Chondrocyte (in vitro differentiated cells): ENCODE data around the gene MAPK4. TPM values are rescaled to one million over a fixed set of nuclear protein-coding genes. Genes with fewer than 3 reads are reported as not detected.

Source experiments
- DNase-seq: peaks from one replicate; pipeline ENCODE4 v3.0.0; 2021; ENCODE audit warnings: mixed read lengths, low spot score
- H3K27ac Mint-ChIP-seq: one replicate; pipeline ENCODE4 v1.8.0; 2021; ENCODE audit warnings: mild to moderate bottlenecking, moderate library complexity, mixed read lengths; ENCODE audit not compliant: unreplicated experiment
- H3K27me3 Mint-ChIP-seq: 2 replicates; pipeline ENCODE4 v1.8.0; 2021; ENCODE audit warnings: low read depth, mixed read lengths
- H3K36me3 Mint-ChIP-seq: 2 replicates; pipeline ENCODE4 v1.8.0; 2021; ENCODE audit warnings: low read depth, mixed read lengths
- H3K4me1 Mint-ChIP-seq: 2 replicates; pipeline ENCODE4 v1.8.0; 2021; ENCODE audit warnings: low read depth, mild to moderate bottlenecking, mixed read lengths
- H3K4me3 Mint-ChIP-seq: one replicate; pipeline ENCODE4 v1.8.0; 2021; ENCODE audit warnings: mild to moderate bottlenecking, moderate library complexity, mixed read lengths; ENCODE audit not compliant: unreplicated experiment
- H3K9me3 Mint-ChIP-seq: 2 replicates; pipeline ENCODE4 v1.8.0; 2021; ENCODE audit warnings: low read depth, mixed read lengths
- total RNA-seq: library from RNA; stranded (reverse); gene quantifications from 3 replicates; pipeline ENCODE4 v1.2.1, GENCODE V29; 2021
- TF ChIP-seq, protein P1 (sequence below): fragments of 200-600 bp; sonication (generic); IDR thresholded peaks from 2 replicates; pipeline ENCODE4 v1.5.0; 2021; ENCODE audit warnings: antibody characterized with exemption, mild to moderate bottlenecking, moderate library complexity

Gene MAPK4
- total RNA-seq, 1 donor from 2014 or later, result 0.30 TPM

DNA sequence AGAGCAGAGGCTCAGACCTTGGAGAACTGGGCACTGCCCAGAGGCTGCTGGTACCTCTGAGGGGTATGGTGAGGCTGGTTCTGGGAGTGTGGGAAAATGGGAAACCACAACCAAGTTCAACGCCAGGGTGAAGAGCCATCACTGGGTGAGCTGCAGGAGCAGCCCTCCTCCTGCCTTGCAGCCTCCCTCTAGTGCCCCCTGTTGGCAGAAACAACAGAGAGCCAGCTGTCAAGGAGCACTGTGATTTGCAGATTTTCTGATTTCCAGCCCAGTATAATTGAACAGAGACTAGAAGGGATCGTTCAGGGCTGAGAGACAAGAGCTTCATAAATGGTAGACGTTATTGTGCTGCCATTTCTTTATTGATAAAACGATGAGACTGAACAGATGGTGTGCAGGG is 50.5 kb downstream of the MAPK4 start:
- no peak for DNase-seq
- TF ChIP-seq, protein P1, sequence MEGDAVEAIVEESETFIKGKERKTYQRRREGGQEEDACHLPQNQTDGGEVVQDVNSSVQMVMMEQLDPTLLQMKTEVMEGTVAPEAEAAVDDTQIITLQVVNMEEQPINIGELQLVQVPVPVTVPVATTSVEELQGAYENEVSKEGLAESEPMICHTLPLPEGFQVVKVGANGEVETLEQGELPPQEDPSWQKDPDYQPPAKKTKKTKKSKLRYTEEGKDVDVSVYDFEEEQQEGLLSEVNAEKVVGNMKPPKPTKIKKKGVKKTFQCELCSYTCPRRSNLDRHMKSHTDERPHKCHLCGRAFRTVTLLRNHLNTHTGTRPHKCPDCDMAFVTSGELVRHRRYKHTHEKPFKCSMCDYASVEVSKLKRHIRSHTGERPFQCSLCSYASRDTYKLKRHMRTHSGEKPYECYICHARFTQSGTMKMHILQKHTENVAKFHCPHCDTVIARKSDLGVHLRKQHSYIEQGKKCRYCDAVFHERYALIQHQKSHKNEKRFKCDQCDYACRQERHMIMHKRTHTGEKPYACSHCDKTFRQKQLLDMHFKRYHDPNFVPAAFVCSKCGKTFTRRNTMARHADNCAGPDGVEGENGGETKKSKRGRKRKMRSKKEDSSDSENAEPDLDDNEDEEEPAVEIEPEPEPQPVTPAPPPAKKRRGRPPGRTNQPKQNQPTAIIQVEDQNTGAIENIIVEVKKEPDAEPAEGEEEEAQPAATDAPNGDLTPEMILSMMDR, result no peak
- no peaks in the 10 kb centered on the region for H3K4me1 Mint-ChIP-seq
- no peak overlapping the region for H3K27ac Mint-ChIP-seq
- peaks cover 20% of the 10 kb centered on the region for H3K27me3 Mint-ChIP-seq
- peaks cover 1% of the 10 kb centered on the region for H3K36me3 Mint-ChIP-seq
- H3K4me3 Mint-ChIP-seq, result no peak overlapping the region
- peaks cover 5% of the 10 kb centered on the region for H3K9me3 Mint-ChIP-seq

- Mint-ChIP-seq H3K4me3 (no peak overlapping the region), H3K9me3 (peaks cover 5% of the 10 kb centered on the region), H3K4me1 (no peaks in the 10 kb centered on the region), H3K36me3 (peaks cover 1% of the 10 kb centered on the region), H3K27ac (no peak overlapping the region), H3K27me3 (peaks cover 24% of the 10 kb centered on the region)
- DNase-seq, result no peak
- TF ChIP-seq, protein P1, result no peak
Observed at GRCh38 chr18:50611529-50611941, 51.6 kb downstream of the MAPK4 start.

DNA sequence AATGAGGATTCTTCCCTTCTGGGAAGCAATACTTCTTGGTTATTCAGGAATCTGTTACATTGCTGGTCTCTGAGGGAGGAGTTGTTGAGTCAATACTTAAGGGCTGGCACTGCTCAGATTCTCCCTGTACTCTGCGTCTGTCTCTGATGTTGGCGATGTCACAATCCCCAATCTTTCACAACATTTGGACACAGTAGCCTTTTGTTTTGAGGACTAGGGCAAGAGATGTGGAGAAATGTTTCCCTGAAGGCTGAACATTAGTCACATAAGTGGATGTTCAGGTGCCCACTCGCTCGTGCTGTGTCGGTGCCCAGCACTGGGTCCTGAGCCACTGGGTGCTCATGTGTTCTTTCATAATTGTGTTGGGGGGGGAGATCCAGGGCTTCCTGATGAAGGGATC is 55.0 kb downstream of the MAPK4 start:
- H3K4me1 Mint-ChIP-seq, result peaks cover 4% of the 10 kb centered on the region
- TF ChIP-seq, protein P1, result no peak
- peaks cover 1% of the 10 kb centered on the region for H3K36me3 Mint-ChIP-seq
- DNase-seq, result no peak
- peaks cover 5% of the 10 kb centered on the region for H3K9me3 Mint-ChIP-seq
- H3K4me3 Mint-ChIP-seq, result no peak overlapping the region
- peaks cover 33% of the 10 kb centered on the region for H3K27me3 Mint-ChIP-seq
- H3K27ac Mint-ChIP-seq, result no peak overlapping the region

DNA sequence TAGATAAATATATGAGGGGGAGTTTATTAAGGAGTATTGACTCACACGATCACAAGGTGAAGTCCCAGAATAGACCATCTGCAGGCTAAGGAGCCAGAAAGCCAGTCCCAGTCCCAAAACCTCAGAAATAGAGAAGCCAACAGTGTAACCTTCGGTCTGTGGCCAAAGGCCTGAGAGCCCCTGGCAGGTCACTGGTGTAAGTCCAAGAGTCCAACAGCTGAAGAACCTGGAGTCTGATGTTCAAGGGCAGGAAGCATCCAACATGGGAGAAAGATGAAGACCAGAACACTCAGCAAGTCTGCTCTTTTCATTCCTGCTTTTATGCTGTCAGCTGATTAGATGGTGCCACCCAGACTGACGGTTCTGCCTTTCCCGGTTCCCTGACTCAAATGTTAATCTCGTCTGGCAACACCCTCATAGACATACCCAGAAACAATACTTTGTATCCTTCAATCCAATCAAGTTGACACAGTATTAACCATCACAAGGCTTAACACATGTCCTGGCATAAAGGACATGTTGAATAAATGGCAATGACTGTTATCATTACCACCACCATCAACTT is 56.7 kb downstream of the MAPK4 start:
- peaks cover 5% of the 10 kb centered on the region for H3K9me3 Mint-ChIP-seq
- TF ChIP-seq, protein P1, result no peak
- no peak for DNase-seq
- peaks cover 1% of the 10 kb centered on the region for H3K36me3 Mint-ChIP-seq
- peaks cover 30% of the 10 kb centered on the region for H3K27me3 Mint-ChIP-seq
- H3K4me1 Mint-ChIP-seq, result peaks cover 13% of the 10 kb centered on the region
- no peak overlapping the region for H3K27ac Mint-ChIP-seq
- no peak overlapping the region for H3K4me3 Mint-ChIP-seq

DNA sequence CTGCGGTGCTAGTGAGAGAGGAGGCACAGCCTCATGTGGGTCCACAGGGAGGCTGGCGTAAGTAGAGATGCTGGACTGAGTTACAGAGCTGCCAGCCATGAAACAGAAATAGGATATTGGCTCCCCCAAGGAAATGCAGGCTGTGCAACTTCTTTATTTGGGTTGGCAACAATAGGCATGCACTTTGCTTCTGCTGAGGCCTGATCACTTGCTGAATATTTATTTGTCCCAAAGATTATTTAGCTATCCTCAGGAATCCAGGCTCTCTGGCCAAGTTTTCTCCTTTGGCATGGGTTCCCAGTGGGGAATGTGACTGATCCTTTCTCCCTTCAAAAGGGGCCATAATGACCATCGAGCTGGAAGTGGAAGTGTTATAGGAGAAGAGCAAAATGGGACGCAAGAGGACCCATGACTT is 60.0 kb downstream of the MAPK4 start:
- DNase-seq, result no peak
- TF ChIP-seq, protein P1, result no peak
- H3K27ac Mint-ChIP-seq, result peak overlapping the region; percentile 71
- H3K4me3 Mint-ChIP-seq, result no peak overlapping the region
- peaks cover 1% of the 10 kb centered on the region for H3K36me3 Mint-ChIP-seq
- H3K27me3 Mint-ChIP-seq, result peaks cover 38% of the 10 kb centered on the region
- H3K9me3 Mint-ChIP-seq, result no peaks in the 10 kb centered on the region
- peaks cover 16% of the 10 kb centered on the region for H3K4me1 Mint-ChIP-seq
